ENCODE measurements around the gene FBXL13. TPM values are rescaled to one million over a fixed set of nuclear protein-coding genes. Genes with fewer than 3 reads are reported as not detected.

The FBXL13 gene
- total RNA-seq, 1 donor from 2014 or later = 0.36 TPM

- DNase-seq = no peak
- Histone ChIP-seq H3K36me3 (no peaks in the 10 kb centered on the region), H3K9me3 (replicated peaks) (peaks cover 3% of the 10 kb centered on the region), H3K27me3 (ENCODE audit: low read depth) (no peaks in the 10 kb centered on the region), H3K27ac (replicated peaks) (no peak overlapping the region), H3K4me1 (peaks cover 17% of the 10 kb centered on the region), H3K4me3 (no peak overlapping the region)
- intact Hi-C loops (cut with micrococcal nuclease) = no loop called here
- TF ChIP-seq, protein P1, sequence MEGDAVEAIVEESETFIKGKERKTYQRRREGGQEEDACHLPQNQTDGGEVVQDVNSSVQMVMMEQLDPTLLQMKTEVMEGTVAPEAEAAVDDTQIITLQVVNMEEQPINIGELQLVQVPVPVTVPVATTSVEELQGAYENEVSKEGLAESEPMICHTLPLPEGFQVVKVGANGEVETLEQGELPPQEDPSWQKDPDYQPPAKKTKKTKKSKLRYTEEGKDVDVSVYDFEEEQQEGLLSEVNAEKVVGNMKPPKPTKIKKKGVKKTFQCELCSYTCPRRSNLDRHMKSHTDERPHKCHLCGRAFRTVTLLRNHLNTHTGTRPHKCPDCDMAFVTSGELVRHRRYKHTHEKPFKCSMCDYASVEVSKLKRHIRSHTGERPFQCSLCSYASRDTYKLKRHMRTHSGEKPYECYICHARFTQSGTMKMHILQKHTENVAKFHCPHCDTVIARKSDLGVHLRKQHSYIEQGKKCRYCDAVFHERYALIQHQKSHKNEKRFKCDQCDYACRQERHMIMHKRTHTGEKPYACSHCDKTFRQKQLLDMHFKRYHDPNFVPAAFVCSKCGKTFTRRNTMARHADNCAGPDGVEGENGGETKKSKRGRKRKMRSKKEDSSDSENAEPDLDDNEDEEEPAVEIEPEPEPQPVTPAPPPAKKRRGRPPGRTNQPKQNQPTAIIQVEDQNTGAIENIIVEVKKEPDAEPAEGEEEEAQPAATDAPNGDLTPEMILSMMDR (IDR thresholded peaks at IDR 0.05; ENCODE audit: borderline replicate concordance) = no peak
Measured at GRCh38 chr7:102994567-102994966, 80.0 kb downstream of the FBXL13 start.

DNA sequence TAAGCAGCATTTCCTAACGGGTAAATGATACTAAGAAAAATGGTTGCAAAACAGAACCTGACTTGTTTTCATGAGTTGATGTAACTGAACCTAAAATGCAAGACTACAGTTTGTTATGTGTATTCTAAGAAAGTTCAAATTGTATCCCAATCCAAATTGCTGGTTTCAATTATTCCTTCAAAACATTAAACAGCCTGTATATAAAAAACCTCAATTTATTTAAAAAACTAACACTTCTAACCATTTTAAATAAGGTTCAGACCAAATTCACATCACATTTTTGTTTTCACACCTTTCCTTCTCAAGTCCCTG lies 80.9 kb downstream of the FBXL13 start:
- TF ChIP-seq, protein P1 (IDR thresholded peaks at IDR 0.05; ENCODE audit: borderline replicate concordance) = no peak
- Histone ChIP-seq H3K27ac (replicated peaks) (no peak overlapping the region), H3K4me3 (no peak overlapping the region), H3K36me3 (no peaks in the 10 kb centered on the region), H3K27me3 (ENCODE audit: low read depth) (no peaks in the 10 kb centered on the region), H3K4me1 (peaks cover 17% of the 10 kb centered on the region), H3K9me3 (replicated peaks) (peaks cover 1% of the 10 kb centered on the region)
- DNase-seq = no peak
- intact Hi-C loops (cut with micrococcal nuclease) = no loop called here

- no peak for DNase-seq
- H3K36me3 ChIP-seq = no peaks in the 10 kb centered on the region
- H3K4me1 ChIP-seq = peaks cover 17% of the 10 kb centered on the region
- TF ChIP-seq, protein P1 (IDR thresholded peaks at IDR 0.05; ENCODE audit: borderline replicate concordance) = no peak
- no peaks in the 10 kb centered on the region for H3K9me3 ChIP-seq (replicated peaks)
- H3K27me3 ChIP-seq (ENCODE audit: low read depth) = no peaks in the 10 kb centered on the region
- H3K27ac ChIP-seq (replicated peaks) = peak overlapping the region; percentile 76
- intact Hi-C loops (cut with micrococcal nuclease) = no loop called here
- no peak overlapping the region for H3K4me3 ChIP-seq
Measured at GRCh38 chr7:102992938-102993717, 81.5 kb downstream of the FBXL13 start.

GRCh38 chr7:102992509-102992937 lies 82.1 kb downstream of the FBXL13 start:
- H3K4me1 ChIP-seq = peaks cover 17% of the 10 kb centered on the region
- intact Hi-C loops (cut with micrococcal nuclease) = no loop called here
- TF ChIP-seq, protein P1 (IDR thresholded peaks at IDR 0.05; ENCODE audit: borderline replicate concordance) = no peak

DNA sequence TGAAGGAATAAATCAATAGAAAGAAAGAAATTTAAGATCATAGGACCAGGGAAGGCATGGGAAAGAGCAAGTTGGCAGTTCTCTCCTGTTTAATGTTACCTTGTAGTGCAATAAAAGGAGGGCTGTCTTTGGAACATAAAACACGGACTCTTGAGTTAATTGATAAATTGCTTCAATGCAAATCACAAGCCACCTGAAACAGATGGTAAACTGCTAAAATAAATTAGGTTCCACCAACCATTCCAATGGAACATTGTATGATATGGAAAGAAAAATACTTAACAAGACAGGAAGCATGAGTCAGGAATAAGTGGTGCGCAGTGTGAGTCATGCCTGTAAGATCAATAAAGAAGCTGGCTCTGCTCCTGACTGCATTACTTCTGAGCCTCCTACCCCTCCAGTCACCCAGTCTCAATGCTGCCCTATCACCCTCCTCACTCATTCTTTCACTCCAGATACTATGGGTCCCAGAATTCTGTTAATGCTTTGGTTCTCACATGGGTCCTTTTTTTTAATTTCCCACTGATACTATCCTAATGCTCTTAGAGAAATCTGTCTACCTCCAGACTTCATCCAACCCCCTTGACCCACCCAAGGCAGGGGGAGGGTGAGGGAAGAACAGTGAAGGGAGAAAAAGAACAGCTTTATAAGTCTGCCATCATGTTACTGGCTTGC lies 82.9 kb downstream of the FBXL13 start:
- Histone ChIP-seq H3K9me3 (replicated peaks) (no peaks in the 10 kb centered on the region), H3K4me3 (no peak overlapping the region), H3K36me3 (no peaks in the 10 kb centered on the region), H3K27me3 (ENCODE audit: low read depth) (no peaks in the 10 kb centered on the region), H3K27ac (replicated peaks) (peak overlapping the region; percentile 76), H3K4me1 (peaks cover 17% of the 10 kb centered on the region)
- TF ChIP-seq, protein P1 (IDR thresholded peaks at IDR 0.05; ENCODE audit: borderline replicate concordance) = no peak
- no peak for DNase-seq
- intact Hi-C loops (cut with micrococcal nuclease) = no loop called here

More at GRCh38 chr7:102992509-102992937, 82.1 kb downstream of the FBXL13 start:
- peak overlapping the region; percentile 76 for H3K27ac ChIP-seq (replicated peaks)
- no peaks in the 10 kb centered on the region for H3K9me3 ChIP-seq (replicated peaks)
- no peaks in the 10 kb centered on the region for H3K36me3 ChIP-seq
- DNase-seq = no peak
- H3K27me3 ChIP-seq (ENCODE audit: low read depth) = no peaks in the 10 kb centered on the region
- H3K4me3 ChIP-seq = no peak overlapping the region

Measured in left ventricle myocardium inferior (tissue), 1 donor.